HK-2 (cell line): ENCODE results near the gene CLEC2A.
"Not testable (repeated sequence)": the region's sequence is repeated elsewhere in the genome, so short reads cannot be mapped to it uniquely, and the experiment has no call there.

Experiments
- DNase-seq: peaks from one replicate; pipeline ENCODE4 v3.0.0-alpha.2; 2018; ENCODE audit not compliant: unreplicated experiment

The CLEC2A gene

GRCh38 chr12:9881246-9881645 lies 50.9 kb downstream of the CLEC2A start, which contains the start of gene KLRF2:
KLRF2 (plus strand) TSS chr12:9881489; CDS start chr12:9881596, 107 bp downstream.
- DNase-seq = no peak

- no peak for DNase-seq
Observed at GRCh38 chr12:9880532-9881078, 51.6 kb downstream of the CLEC2A start.

- not testable (repeated sequence) for DNase-seq
Observed at GRCh38 chr12:9876120-9876519, 56.0 kb downstream of the CLEC2A start.

- no peak for DNase-seq
Observed at GRCh38 chr12:9872742-9873141, 59.4 kb downstream of the CLEC2A start.

- no peak for DNase-seq
Observed at GRCh38 chr12:9872162-9872561, 60.0 kb downstream of the CLEC2A start.

GRCh38 chr12:9870286-9870866 lies 61.8 kb downstream of the CLEC2A start:
- DNase-seq = no peak

- DNase-seq = no peak
Observed at GRCh38 chr12:9869307-9870161, 62.6 kb downstream of the CLEC2A start, which contains the start of gene CLEC2B. CLEC2B (minus strand) TSS chr12:9869354.

- no peak for DNase-seq
Observed at GRCh38 chr12:9868951-9869306, 63.2 kb downstream of the CLEC2A start.

GRCh38 chr12:9868311-9868801 lies 63.8 kb downstream of the CLEC2A start:
- no peak for DNase-seq

- DNase-seq = no peak
Observed at GRCh38 chr12:9867531-9867930, 64.6 kb downstream of the CLEC2A start.

- no peak for DNase-seq
Observed at GRCh38 chr12:9866860-9867269, 65.3 kb downstream of the CLEC2A start.

- DNase-seq = no peak
Observed at GRCh38 chr12:9864913-9865675, 67.1 kb downstream of the CLEC2A start.
